ENCODE measurements around the gene MICALL2.

DNA sequence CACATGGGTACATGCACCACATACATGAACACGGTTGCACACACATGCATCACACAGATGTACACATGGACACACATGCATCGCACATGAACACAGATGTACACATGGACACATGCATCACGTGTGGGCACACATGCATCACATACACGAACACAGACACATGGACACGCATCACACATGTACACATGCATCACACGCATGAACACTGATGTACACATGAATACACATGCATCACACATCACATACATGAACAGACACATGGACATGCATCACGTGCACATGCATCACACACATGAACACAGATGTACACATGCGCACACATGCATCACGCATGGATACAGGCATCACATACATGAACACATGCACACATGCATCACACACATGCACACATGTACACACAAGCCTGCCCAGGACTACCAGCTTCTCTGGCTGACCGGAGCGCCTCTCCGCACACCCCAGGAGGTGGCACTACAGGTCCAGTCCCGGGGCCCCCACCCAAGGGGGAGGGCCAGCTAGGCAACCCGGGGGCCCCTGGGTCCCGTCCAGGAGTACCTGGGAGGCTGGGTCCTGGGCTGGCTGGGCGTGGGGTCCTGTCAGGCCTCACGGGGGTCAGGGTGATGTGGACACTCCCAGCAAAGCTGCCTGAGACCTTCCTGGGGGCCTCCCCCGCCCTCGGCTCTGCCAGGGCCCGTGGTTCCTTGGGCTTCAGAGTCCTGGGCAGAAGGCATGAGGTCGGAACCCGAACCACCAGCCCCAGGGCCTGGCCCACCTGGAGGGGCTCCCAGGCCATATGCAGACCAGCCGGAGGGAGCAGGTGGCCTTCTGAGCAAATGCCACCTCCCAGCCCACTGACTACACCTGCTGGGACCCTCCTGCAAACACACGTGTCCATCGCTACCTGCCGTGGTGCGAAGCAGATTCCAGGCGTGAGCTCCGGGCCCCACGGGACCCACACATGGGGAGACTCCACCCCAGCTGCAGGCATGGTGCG is 19.6 kb downstream of the MICALL2 start:
- TF ChIP-seq, protein P1, sequence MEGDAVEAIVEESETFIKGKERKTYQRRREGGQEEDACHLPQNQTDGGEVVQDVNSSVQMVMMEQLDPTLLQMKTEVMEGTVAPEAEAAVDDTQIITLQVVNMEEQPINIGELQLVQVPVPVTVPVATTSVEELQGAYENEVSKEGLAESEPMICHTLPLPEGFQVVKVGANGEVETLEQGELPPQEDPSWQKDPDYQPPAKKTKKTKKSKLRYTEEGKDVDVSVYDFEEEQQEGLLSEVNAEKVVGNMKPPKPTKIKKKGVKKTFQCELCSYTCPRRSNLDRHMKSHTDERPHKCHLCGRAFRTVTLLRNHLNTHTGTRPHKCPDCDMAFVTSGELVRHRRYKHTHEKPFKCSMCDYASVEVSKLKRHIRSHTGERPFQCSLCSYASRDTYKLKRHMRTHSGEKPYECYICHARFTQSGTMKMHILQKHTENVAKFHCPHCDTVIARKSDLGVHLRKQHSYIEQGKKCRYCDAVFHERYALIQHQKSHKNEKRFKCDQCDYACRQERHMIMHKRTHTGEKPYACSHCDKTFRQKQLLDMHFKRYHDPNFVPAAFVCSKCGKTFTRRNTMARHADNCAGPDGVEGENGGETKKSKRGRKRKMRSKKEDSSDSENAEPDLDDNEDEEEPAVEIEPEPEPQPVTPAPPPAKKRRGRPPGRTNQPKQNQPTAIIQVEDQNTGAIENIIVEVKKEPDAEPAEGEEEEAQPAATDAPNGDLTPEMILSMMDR (conservative IDR thresholded peaks at IDR 0.05): no peak
- no peak for TF ChIP-seq ZFX (IDR thresholded peaks at IDR 0.05)

All from C4-2B (cell line).